ENCODE results near the gene TRIM58.

Gene TRIM58

GRCh38 chr1:247848346-247848745 is 8.6 kb upstream of the TRIM58 start:
- no peak for TF ChIP-seq CTCF (IDR thresholded peaks at IDR 0.05; ENCODE audit: extremely low read depth, insufficient read depth, missing control alignments)
- no peak for DNase-seq (ENCODE audit: low spot score)
- in situ Hi-C loops (cut with MboI; ENCODE audit: low pct_unique_long_range_greater_than_20kb, low sequenced_read_pairs, unreplicated experiment) = no loop called here

- no peak for DNase-seq (ENCODE audit: low spot score)
- TF ChIP-seq CTCF (IDR thresholded peaks at IDR 0.05; ENCODE audit: extremely low read depth, insufficient read depth, missing control alignments) = no peak
- in situ Hi-C loops (cut with MboI; ENCODE audit: low pct_unique_long_range_greater_than_20kb, low sequenced_read_pairs, unreplicated experiment) = no loop called here
Measured at GRCh38 chr1:247849616-247850015, 7.4 kb upstream of the TRIM58 start.

GRCh38 chr1:247854899-247855545 is 2.0 kb upstream of the TRIM58 start:
- no peak for DNase-seq (ENCODE audit: low spot score)
- TF ChIP-seq CTCF (IDR thresholded peaks at IDR 0.05; ENCODE audit: extremely low read depth, insufficient read depth, missing control alignments) = no peak
- in situ Hi-C loops (cut with MboI; ENCODE audit: low pct_unique_long_range_greater_than_20kb, low sequenced_read_pairs, unreplicated experiment) = no loop called here

GRCh38 chr1:247855911-247856310 is 1.1 kb upstream of the TRIM58 start:
- DNase-seq (ENCODE audit: low spot score) = no peak
- in situ Hi-C loops (cut with MboI; ENCODE audit: low pct_unique_long_range_greater_than_20kb, low sequenced_read_pairs, unreplicated experiment) = no loop called here
- TF ChIP-seq CTCF (IDR thresholded peaks at IDR 0.05; ENCODE audit: extremely low read depth, insufficient read depth, missing control alignments) = no peak

- TF ChIP-seq CTCF (IDR thresholded peaks at IDR 0.05; ENCODE audit: extremely low read depth, insufficient read depth, missing control alignments) = no peak
- in situ Hi-C loops (cut with MboI; ENCODE audit: low pct_unique_long_range_greater_than_20kb, low sequenced_read_pairs, unreplicated experiment) = no loop called here
Measured at GRCh38 chr1:247857985-247858619, 1.1 kb downstream of the TRIM58 start.

GRCh38 chr1:247862756-247863155 is 5.8 kb downstream of the TRIM58 start:
- in situ Hi-C loops (cut with MboI; ENCODE audit: low pct_unique_long_range_greater_than_20kb, low sequenced_read_pairs, unreplicated experiment) = no loop called here
- no peak for TF ChIP-seq CTCF (IDR thresholded peaks at IDR 0.05; ENCODE audit: extremely low read depth, insufficient read depth, missing control alignments)
- DNase-seq (ENCODE audit: low spot score) = no peak

More at GRCh38 chr1:247857985-247858619, 1.1 kb downstream of the TRIM58 start:
- no peak for DNase-seq (ENCODE audit: low spot score)
